ENCODE results near the gene NAALADL2.
"Not testable (repeated sequence)": the region's sequence is repeated elsewhere in the genome, so short reads cannot be mapped to it uniquely, and the experiment has no call there.

Gene NAALADL2

GRCh38 chr3:175807175-175807574, 948.0 kb downstream of the NAALADL2 start:
- DNase-seq, result no peak

- DNase-seq, result no peak
These were observed 959.8 kb downstream of the NAALADL2 start for GRCh38 chr3:175818811-175819464.

- not testable (repeated sequence) for DNase-seq
These were observed 963.8 kb downstream of the NAALADL2 start for GRCh38 chr3:175822766-175823491.

DNA sequence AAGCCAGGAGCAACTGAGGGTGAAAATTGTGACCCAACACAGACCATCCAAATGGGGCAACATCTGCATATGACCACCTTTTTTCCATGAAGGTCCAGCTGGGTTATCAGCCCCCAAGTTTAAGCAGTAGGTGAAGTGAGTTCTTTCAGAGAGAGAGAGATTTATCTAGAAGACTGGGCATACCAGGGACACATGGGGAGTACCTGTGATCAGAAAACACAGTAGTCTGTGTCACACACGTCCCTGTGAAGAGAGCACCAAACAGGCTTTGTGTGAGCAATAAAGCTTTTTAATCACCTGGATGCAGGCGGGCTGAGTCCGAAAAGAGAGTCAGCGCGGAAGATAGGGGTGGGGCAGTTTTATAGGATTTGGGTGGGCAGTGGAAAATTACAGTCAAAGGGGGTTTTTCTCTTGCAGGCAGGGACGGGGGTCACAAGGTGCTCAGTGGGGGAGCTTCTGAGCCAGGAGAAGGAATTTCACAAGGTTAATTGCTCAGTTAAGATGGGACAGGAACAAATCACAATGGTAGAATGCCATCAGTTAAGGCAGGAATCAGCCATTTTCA, 966.0 kb downstream of the NAALADL2 start:
- not testable (repeated sequence) for DNase-seq

DNA sequence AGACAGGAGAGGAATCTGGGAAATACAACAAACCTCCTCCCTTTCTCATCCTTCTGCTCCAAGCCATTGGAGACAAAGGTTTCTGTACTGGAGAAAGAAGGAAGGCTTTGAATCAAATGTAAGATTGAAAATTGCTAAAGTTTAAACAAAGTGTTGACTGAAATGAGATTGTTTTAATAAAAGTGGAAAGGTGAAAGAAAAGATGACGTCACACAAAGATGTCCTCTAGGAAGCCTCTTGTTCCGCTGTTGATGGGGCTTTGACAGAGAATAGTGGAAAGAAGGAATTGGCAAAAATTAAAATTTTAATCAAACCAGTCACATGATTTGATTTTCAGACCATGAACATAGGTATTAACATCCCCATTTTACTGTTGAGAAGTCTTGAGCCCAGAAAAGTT, 967.6 kb downstream of the NAALADL2 start:
- DNase-seq, result no peak

DNA sequence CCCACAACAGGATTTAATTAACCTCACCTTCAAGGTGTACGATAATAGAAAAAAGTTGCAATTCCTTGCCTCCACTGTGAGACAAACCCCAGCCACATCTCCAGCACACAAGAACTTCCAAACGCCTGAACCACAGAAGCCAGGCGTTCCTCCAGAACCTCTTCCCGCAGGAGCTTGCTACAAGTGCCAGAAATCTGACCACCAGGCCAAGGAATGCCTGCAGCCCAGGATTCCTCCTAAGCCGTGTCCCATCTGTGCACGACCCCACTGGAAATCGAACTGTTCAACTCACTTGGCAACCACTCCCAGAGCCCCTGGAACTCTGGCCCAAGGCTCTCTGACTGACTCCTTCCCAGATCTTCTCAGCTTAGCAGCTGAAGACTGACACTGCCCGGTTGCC, 970.7 kb downstream of the NAALADL2 start:
- not testable (repeated sequence) for DNase-seq

GRCh38 chr3:175835763-175836162, 976.6 kb downstream of the NAALADL2 start:
- not testable (repeated sequence) for DNase-seq

DNA sequence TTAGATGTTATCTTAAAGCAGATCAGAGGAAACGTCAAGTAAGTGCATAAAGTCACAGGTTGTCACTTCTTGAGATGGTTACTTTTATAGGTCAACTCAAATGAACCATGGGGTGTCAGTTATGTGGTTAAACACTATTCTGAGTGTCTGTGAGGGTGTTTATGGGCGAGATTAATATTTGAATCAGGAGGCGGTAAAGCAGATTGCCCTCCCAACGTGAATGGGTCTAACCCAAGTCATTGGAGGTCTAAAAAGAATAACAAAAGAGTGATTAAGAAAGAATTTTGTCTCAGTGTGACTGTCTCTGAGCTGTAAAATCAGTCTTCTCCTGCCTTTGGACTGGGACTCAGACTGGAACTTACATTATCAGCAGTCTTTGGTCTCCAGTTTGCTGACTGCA, 977.5 kb downstream of the NAALADL2 start:
- DNase-seq, result no peak

- DNase-seq, result no peak
These were observed 978.8 kb downstream of the NAALADL2 start for GRCh38 chr3:175837962-175838361.

GRCh38 chr3:175839366-175840005, 980.4 kb downstream of the NAALADL2 start:
- DNase-seq, result no peak

DNA sequence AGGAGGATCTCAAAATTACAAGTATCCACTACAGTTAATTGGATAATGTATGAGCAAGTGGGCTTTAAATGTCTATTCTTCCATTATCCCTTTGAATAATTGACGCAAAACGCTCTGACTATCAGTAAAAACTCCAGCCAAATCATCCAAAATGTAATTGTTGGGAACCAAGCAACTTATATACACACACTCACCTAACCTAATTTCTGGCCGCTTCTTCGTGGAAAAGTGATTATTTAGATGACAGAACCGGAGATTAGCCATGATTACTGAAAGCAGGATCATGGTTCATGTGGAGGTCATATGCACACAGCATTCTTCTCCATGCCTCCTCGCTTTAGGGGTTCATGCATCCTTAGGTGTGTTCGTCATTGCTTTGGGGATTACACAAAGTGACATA, 992.4 kb downstream of the NAALADL2 start:
- no peak for DNase-seq

DNA sequence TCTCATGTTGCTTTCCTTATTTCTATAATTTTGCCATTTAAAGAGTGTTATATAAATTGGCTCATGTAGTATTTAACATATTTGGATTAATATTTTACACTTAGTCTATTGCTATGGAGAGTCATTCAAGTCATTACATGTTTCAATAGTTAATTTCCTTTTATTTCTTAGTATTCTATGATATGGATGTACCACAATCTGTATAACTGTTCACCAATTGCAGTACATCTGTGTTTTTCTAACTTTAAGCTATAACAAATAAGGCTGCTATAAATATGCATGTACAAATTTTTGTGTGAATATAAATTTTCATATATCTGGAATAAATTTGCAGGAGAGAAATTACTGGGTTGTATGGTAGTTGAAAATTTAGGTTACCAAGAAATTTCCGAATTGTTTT, 993.4 kb downstream of the NAALADL2 start:
- DNase-seq, result no peak

DNA sequence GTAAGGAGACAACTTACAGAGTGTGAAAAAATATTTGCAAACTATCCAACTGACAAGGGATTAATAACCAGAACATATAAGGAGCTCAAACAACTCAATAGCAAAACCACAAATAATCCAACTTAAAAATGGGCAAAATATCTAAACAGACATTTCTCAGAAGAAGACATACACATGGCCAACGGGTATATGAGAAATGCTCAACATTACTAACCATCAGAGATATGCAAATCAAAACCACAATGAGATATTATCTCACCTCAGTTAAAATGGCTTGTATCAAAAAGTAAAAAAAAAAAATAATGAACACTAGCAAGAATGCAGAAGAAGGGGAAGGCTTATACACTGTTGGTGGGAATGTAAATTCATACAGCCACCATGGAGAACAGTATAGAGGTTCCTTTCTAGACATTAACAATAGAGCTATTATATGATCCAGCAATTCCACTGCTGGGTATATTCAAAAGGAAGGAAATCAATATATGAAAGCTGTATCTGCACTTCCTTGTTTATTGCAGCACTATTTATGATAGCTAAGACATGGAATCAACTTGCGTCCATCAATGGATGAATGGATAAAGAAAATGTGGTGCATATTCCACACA, 998.6 kb downstream of the NAALADL2 start:
- no peak for DNase-seq

Measured in T-helper 1 cell (primary cell).